WTC11 (cell line): Measurements from ENCODE around the gene ATL2. TPM values are rescaled to one million over a fixed set of nuclear protein-coding genes. Genes with fewer than 3 reads are reported as not detected.

Source experiments
- total RNA-seq: library from RNA; stranded (reverse); gene quantifications from 3 replicates; pipeline ENCODE4 v1.2.3, GENCODE V29; 2021

Gene ATL2
- total RNA-seq, 1 experiment from 2014 or later, result 90.5 TPM

Other genes with a start within 250 kb of the ATL2 start
- gene HNRNPLL, start 225.7 kb upstream of the ATL2 start, total RNA-seq, result 63.1 to 66.4 TPM (median 65.3 TPM) in 3 replicates